GM18909 (cell line): ENCODE results near the gene NEBL.

Experiments
- ATAC-seq: cut with Tn5 transposase; IDR thresholded peaks from one replicate; pipeline ENCODE4 v1.9.1; 2021; ENCODE audit warnings: mild to moderate bottlenecking; ENCODE audit not compliant: unreplicated experiment, poor library complexity

The NEBL gene

GRCh38 chr10:20908391-20908790, 11.3 kb upstream of the NEBL start:
- ATAC-seq, result no peak

DNA sequence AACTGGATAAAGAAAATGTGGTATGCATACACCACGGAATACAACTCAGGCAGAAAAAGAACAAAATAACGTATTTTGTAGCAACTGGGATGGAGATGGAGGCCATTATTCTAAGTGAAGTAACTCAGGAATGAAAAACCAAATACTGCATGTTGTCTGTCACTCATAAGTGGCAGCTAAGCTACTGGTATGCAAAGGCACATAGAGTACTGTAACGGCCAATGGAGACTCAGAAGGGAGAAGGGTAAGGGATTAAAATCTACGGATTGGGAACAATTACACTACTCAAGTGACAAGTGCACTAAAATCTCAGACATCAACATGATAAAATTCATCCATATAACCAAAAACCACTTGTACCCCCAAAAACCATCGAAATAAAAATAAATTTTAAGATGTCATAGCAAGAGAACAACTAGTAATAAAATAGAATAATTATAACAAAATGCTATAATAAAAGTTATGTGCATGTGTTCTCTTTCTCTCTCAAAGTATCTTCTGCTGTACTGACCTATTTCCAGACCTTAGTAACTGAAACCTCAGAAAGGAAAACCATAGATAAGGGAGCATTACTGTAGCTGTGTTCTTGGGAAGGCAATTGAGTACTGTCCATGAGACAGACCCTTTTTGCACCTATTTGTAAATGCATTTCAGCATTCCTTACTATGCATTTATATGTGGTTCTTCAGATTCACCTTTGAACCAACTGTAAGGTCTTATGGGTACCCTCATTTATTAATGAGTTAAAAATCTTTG, 6.7 kb upstream of the NEBL start:
- ATAC-seq, result no peak

GRCh38 chr10:20901110-20901509, 4.0 kb upstream of the NEBL start:
- no peak for ATAC-seq

DNA sequence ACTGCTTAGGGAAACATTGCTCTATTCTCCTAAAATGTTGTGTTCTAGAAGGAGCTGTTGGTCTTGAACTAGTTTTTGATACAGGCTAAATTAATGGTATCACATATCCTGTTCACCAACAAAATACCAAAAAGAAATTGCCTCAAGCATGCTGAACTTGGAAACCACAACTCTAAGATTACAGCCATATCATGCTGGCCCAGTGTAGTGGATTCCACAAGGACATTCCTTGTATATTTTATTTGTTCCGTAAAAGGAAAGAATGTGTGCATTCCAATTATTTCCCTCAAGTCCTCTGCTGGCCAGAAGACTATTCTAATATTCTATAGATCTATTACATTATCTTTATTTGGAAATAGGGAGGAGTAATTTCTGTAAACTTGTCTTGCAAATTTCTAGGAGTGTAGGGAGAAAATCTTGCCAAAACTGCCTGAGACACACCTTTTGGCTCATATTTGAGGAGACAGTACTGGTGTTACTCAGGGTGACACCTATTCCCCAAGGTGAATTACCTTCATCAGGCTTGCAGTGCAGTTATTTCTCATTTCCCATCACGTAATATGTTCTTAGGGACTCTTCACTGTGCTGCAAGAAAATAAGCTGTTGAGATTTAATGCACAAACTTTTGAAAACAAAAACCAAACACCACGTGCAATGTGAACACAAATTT, 1.9 kb upstream of the NEBL start:
- no peak for ATAC-seq

DNA sequence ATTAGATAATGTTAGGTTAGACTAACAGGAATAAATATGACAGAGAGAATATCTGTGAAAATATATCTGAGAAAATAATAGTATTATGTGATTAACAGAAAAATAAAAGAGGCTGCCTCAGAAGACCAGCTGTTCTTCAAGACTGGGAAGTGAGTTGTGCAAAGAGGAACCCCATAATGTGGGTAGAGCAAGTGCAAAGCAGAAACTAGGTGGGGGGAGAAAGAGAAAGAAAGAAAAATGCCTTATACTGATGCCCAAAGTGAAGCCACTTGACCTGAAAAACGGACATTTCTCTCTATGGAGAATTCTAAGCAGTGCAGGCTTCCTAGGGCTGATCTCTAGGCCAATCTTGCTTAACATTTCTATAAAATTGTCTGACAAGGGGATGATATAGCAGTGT, 3.8 kb downstream of the NEBL start:
- no peak for ATAC-seq

GRCh38 chr10:20892796-20893195, 4.3 kb downstream of the NEBL start:
- no peak for ATAC-seq

DNA sequence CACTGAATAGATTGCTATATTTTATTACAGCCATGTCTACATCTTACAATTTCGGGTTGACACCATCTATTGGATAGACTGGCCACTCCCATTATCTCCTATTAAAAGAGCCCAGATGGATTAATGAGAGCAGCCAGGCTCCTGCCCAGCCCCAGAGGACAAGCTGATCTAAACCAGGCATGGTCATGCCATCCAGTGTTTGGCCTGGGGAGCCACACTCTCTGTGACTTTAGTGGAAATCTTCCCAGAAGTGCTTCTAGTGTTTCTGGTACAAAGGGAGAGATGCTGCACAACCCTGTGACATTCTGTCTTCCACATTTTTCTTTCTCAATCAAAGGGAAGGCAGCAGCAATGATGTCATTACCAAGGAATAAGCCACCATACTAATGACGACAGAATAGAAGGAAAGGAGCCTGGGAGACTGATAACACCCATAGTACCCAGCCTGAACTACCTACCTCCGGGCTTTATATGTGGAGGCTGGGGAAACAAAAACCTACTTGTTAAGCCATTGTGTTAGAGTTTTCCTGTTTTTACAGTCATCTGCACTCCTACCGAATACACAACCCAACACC, 5.0 kb downstream of the NEBL start:
- no peak for ATAC-seq

- no peak for ATAC-seq
These were observed 5.8 kb downstream of the NEBL start for GRCh38 chr10:20891338-20891714.

DNA sequence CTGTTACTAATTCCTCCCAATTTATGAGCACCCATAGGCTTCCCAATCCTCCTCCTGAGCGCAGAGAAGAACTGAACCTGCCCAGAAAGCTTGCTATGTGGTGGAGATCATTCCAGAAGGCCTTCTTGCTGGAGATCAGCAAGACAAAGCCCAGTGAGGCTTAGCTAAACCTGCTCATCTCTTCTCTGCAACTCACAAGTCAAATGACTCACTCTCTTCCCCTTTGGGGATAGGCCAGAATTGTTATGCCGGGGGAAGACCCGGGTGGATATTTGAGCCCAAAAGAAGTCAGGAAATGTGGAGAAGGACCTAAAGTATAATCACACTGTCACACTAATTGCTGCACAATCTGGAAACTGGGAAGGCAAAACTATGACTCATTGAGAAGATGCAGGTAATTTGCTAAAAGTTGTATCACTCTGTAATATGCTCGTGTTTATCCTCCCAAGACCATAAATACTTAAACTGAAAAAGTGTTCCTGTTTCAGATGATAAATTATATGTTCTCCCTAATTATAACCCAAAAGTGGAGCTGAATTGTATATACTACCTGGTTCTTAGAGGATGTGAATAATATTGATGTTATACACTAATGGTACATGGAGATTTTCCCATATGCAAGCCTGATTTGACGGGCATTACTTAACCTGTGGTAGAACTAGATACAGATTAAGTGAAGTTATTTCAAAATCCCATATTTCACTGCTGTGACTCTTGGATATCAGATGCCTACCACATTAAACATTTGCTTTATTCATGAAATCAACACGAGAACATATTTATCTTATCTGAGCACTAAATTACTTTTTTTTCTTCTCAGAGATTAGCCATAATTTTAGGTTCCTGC, 6.4 kb downstream of the NEBL start:
- ATAC-seq, result no peak

- ATAC-seq, result no peak
These were observed 7.1 kb downstream of the NEBL start for GRCh38 chr10:20890009-20890408.

- ATAC-seq, result no peak
These were observed 8.3 kb downstream of the NEBL start for GRCh38 chr10:20888620-20889330.

GRCh38 chr10:20887706-20888555, 9.2 kb downstream of the NEBL start:
- ATAC-seq, result no peak

DNA sequence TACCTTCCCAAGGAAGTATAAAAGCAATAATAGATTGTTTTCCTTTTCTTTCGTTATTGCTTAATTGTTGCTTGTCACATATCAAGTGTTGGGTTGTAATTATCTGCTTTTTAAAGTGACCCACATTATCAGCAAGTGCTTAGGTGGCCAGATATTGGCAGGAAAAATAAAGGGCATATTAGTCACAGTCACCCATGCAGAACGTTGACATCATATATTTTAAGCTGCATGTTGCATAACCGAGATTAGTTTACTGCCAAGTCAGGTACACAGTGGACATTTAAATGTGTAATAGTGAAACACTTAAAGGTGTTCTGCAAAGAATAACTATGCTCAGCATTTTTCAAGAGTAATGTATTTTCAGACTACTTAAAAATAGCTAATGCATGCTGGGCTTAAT, 11.4 kb downstream of the NEBL start:
- no peak for ATAC-seq

DNA sequence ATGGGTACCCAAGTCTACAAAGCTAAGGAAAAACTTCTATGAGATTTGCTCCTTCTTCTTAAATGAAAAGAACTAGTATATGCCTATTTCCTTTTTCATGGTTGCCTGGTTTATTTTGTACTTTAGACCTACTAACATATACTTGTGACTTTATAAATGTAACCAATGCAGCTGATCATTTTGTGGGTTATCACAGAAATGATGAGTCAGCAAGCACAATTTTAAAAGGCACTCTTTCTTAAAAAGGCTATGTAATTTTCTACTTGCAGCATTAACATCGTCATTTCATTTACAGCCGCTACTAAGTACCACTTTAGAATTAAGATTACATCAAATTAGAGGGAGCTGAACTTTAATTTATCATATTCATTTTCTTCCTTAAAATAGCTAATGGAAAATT, 13.6 kb downstream of the NEBL start:
- ATAC-seq, result no peak

- no peak for ATAC-seq
These were observed 15.0 kb downstream of the NEBL start for GRCh38 chr10:20882091-20882490.

DNA sequence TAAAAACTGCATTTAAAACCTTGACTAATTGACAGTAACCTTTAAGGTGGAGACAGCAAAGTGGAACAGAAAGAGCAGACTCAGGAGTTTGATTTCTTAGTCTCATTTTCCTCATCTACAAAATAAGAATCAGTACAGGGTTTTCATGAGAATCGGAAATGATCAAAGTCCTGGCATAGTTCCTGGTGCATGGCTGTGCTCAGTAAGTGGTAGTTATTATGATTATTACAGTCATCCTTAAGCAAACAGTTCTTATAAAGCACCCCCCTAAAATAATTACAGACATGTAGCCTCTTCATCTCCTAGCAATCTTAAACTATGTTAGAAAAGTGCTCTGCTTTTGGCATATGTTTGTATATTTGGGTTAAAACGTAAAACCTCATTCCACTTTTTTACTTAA, 18.0 kb downstream of the NEBL start:
- no peak for ATAC-seq

DNA sequence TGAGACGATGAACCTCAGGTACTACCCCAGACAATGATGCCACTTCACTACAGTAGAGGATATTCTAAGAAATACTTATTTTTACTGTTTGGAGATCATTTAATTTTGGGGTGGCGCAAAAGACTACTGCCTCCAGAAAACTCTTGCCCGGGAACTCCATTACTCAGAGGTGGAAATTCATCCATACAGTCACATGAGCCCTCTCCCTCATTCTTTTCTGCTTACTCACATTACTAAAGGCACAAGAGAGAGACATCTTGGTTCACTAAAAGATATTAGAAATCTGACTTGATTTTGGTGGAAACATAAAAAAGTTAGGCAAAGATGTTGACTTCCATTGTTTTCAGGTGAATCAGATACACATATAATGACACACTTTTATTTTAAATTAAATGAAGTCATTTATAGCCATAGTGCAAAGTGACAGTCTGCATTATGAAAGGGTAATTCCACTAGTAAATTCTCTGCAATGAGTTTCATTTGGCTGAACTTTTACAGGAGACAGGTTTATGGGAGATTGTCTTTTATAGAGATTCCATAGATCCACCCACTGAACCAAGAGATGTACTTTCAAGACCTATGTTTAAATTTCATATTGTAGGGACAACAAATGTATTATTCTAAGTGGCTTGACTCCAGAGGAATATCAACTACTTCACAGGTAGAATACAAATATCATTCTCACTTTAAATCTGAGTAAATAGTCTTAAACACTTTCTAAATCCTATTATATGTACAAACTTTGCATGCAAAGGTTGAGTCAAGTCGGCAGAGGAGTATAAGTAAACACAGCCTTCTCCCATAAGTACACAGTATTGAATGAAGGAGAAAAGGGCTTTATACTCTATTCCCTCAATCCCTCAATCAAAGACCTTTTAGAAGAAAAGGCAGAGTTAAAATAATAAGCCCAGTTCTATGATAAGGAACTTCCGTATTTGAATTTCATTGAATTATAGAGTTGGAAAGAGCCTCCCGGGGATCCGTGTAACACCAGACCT, 18.8 kb downstream of the NEBL start:
- ATAC-seq, result no peak

- no peak for ATAC-seq
These were observed 19.6 kb downstream of the NEBL start for GRCh38 chr10:20877554-20877953.
